ENCODE results near the gene UPK2. TPM values are rescaled to one million over a fixed set of nuclear protein-coding genes. Genes with fewer than 3 reads are reported as not detected.

Gene UPK2
- total RNA-seq, 1 donor from 2014 or later = not detected

DNA sequence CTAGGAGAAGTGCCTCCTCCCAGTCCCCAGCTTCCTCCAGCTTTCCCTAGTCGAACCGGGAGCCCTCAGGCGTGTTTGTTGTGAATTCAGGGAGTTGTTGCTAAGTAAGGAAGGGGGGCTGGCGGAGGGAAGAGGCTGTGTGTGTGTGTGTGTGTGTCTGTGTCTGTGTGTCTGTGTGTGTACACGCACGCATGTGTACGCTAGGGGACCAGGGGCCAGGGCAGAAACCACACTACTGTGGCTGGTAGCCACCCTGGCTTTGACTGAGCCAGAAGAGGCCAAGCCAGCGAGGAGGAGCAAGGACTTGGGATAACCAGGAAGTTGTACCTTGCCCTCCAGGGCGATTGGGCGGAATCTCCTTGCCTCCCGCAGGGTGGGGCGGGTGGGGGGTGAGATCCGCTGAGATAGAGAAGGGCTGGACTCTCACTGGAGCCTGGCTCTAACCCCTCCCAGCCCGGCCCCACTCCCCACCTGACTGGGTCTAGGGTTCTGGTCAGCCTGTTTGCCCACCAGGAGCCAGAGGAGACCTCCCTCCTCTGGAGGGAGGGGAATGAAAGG is 37.9 kb upstream of the UPK2 start:
- DNase-seq (ENCODE audit: low spot score) = no peak
- H3K36me3 Mint-ChIP-seq (ENCODE audit: low read depth, unreplicated experiment) = no peaks in the 10 kb centered on the region
- H3K4me3 Mint-ChIP-seq (ENCODE audit: unreplicated experiment) = no peak overlapping the region
- no peaks in the 10 kb centered on the region for H3K9me3 Mint-ChIP-seq (ENCODE audit: unreplicated experiment)
- peak overlapping the region; percentile 80 for H3K27ac Mint-ChIP-seq (ENCODE audit: unreplicated experiment)
- TF ChIP-seq, protein P1, sequence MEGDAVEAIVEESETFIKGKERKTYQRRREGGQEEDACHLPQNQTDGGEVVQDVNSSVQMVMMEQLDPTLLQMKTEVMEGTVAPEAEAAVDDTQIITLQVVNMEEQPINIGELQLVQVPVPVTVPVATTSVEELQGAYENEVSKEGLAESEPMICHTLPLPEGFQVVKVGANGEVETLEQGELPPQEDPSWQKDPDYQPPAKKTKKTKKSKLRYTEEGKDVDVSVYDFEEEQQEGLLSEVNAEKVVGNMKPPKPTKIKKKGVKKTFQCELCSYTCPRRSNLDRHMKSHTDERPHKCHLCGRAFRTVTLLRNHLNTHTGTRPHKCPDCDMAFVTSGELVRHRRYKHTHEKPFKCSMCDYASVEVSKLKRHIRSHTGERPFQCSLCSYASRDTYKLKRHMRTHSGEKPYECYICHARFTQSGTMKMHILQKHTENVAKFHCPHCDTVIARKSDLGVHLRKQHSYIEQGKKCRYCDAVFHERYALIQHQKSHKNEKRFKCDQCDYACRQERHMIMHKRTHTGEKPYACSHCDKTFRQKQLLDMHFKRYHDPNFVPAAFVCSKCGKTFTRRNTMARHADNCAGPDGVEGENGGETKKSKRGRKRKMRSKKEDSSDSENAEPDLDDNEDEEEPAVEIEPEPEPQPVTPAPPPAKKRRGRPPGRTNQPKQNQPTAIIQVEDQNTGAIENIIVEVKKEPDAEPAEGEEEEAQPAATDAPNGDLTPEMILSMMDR (IDR thresholded peaks at IDR 0.05; ENCODE audit: unreplicated experiment) = no peak
- peaks cover 19% of the 10 kb centered on the region for H3K27me3 Mint-ChIP-seq (ENCODE audit: unreplicated experiment)
- peaks cover 50% of the 10 kb centered on the region for H3K4me1 Mint-ChIP-seq (ENCODE audit: unreplicated experiment)

DNA sequence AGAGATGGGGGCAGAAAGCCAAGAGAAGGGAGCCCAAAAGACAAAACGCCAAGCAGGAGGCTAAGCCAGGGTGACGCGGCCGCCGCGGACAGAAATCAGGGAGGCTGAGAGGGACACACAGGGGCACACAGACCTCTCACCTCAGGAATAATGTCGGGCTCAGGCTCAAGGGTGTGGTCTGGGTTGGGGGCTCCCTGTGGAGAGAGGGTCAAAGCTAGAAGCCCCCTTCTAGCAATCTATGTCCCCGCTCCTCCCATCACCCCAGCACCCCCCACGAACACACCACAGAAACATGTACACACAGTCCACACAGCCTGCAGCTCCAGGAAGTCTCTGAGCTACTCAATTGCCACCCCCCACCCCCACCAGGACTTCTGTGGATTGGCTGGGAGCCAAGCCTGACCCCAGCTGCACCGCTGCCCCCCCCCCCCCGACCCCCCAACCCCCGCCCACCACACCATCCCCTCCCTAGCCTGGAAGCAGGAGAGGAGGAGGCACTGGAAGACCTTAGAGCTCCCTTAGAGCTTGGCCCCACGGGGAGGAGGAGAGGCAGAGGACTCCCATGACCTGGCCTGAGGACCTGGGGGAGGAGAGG is 37.3 kb upstream of the UPK2 start:
- Mint-ChIP-seq H3K36me3 (ENCODE audit: low read depth, unreplicated experiment) (no peaks in the 10 kb centered on the region), H3K4me1 (ENCODE audit: unreplicated experiment) (peaks cover 53% of the 10 kb centered on the region), H3K27me3 (ENCODE audit: unreplicated experiment) (peaks cover 19% of the 10 kb centered on the region), H3K27ac (ENCODE audit: unreplicated experiment) (peak overlapping the region; percentile 80), H3K9me3 (ENCODE audit: unreplicated experiment) (no peaks in the 10 kb centered on the region), H3K4me3 (ENCODE audit: unreplicated experiment) (no peak overlapping the region)
- DNase-seq (ENCODE audit: low spot score) = no peak
- TF ChIP-seq, protein P1 (IDR thresholded peaks at IDR 0.05; ENCODE audit: unreplicated experiment) = no peak

DNA sequence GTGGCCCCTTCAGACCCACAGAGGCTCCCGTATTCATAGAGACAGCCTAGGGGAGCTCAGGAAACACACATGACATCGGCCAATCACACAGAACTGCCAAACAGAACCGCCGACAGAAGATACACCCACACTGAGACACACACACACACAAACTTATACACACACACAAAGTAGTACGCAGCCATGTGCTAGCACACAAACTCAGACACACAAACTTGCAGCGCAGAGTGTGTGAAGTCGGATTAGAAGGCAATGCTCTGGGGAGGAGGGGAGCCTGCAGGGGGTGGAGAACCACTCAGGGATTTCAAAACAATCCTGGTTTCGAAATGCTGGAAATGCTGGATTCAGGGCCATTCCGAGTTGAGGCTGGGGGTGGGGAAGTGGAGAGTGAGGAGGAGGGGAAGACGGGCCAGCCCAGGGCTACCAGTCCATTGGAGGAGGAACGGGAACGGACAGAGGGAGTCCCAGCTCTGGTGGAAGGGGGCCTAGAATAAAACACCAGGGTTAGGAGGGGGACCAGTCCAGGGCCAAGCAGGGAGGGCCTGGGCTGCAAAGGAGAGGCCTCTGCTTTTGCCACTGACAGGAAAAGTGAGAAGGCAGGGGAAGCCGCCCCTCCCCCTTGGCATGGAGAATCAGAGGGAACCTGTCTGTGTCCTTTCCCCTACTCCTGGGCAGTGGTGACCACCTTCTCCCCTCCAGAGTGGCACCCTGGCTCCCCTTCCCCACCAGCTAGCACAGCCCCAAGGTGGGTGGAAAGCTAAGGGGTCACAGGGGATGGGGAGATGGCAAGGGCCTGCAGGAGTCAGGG is 34.8 kb upstream of the UPK2 start:
- Mint-ChIP-seq H3K4me1 (ENCODE audit: unreplicated experiment) (peaks cover 56% of the 10 kb centered on the region), H3K4me3 (ENCODE audit: unreplicated experiment) (peak overlapping the region; percentile 59)
- peak; percentile 21 for DNase-seq (ENCODE audit: low spot score)

DNA sequence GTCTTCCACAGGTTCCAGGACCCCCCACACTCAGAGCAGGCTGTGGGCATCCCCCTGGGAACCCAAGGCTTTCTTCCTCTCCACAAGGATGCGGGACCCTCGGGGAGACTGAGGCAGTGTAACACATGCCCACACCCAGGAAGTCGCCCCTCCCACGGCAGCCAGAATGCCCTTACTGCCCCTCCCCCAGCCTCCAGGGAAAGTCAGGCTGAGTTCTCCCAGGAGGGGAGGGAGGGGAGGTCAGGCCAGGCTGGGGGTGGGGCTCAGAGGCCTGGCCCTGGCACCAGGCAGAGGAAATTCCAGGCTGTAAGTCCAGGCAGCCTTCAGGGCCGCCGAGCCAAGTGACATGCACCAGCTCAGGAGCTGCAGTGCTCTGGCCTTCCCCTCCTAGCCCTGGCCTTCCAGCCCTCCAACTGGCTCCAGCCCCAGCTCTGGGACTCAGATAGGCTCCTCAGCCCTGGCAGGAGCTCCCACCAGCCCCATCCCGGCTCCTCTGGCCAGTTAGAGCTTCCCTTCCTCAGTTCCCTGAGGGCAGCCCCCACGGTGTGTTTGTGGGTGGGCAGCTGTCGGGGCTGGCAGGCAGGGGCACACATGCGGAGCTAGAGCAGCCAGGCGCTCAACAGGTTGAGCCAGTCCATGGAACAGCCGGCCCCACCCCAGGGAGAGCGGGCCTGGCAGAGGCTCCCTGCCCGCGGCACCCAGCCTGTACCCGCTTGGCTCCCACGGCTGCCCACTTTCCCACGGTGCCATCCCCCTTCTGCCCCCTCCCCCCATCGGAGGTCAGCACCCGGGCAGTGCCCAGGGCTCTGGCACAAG is 34.0 kb upstream of the UPK2 start:
- peaks cover 57% of the 10 kb centered on the region for H3K4me1 Mint-ChIP-seq (ENCODE audit: unreplicated experiment)
- no peak overlapping the region for H3K27ac Mint-ChIP-seq (ENCODE audit: unreplicated experiment)
- peak; percentile 18 for DNase-seq (ENCODE audit: low spot score)
- H3K36me3 Mint-ChIP-seq (ENCODE audit: low read depth, unreplicated experiment) = peaks cover 3% of the 10 kb centered on the region
- no peak overlapping the region for H3K4me3 Mint-ChIP-seq (ENCODE audit: unreplicated experiment)
- H3K9me3 Mint-ChIP-seq (ENCODE audit: unreplicated experiment) = no peaks in the 10 kb centered on the region
- TF ChIP-seq, protein P1 (IDR thresholded peaks at IDR 0.05; ENCODE audit: unreplicated experiment) = no peak
- peaks cover 20% of the 10 kb centered on the region for H3K27me3 Mint-ChIP-seq (ENCODE audit: unreplicated experiment)

More for the DNA sequence above, 34.8 kb upstream of the UPK2 start:
- H3K27ac Mint-ChIP-seq (ENCODE audit: unreplicated experiment) = peak overlapping the region; percentile 64
- no peaks in the 10 kb centered on the region for H3K9me3 Mint-ChIP-seq (ENCODE audit: unreplicated experiment)
- TF ChIP-seq, protein P1 (IDR thresholded peaks at IDR 0.05; ENCODE audit: unreplicated experiment) = no peak
- peaks cover 23% of the 10 kb centered on the region for H3K27me3 Mint-ChIP-seq (ENCODE audit: unreplicated experiment)
- H3K36me3 Mint-ChIP-seq (ENCODE audit: low read depth, unreplicated experiment) = peaks cover 2% of the 10 kb centered on the region

Data from endothelial cell (in vitro differentiated cells).